Mucosa of descending colon (tissue), 3 donors: ENCODE data around the gene GHR. TPM values are rescaled to one million over a fixed set of nuclear protein-coding genes. Genes with fewer than 3 reads are reported as not detected.

ENCODE experiments used
- ATAC-seq: fragments of 200-7000 bp; cut with Tn5 transposase; one replicate; pipeline ENCODE4 v1.9.1; 2020; ENCODE audit warnings: mild to moderate bottlenecking, moderate library complexity
- DNase-seq, 3 donors: peaks; one replicate each; pipeline ENCODE4 v3.0.0-alpha.2; 2020
- H3K36me3 ChIP-seq: fragments of 200-600 bp; one replicate; pipeline ENCODE4 v1.8.0; 2021; ENCODE audit warnings: low read depth, mild to moderate bottlenecking
- H3K4me1 ChIP-seq: fragments of 200-600 bp; one replicate; pipeline ENCODE4 v1.8.0; 2021; ENCODE audit warnings: low read depth, mild to moderate bottlenecking
- H3K4me3 ChIP-seq: fragments of 200-600 bp; one replicate; pipeline ENCODE4 v1.8.0; 2021; ENCODE audit warnings: mild to moderate bottlenecking
- H3K9me3 ChIP-seq: fragments of 200-600 bp; one replicate; pipeline ENCODE4 v1.8.0; 2021; ENCODE audit warnings: mild to moderate bottlenecking
- intact Hi-C, 2 donors: fragments of 100-400 bp; cut with DNase I in 1 of 2; cut with micrococcal nuclease in 1 of 2; formaldehyde crosslinking; loops; one replicate each; pipeline versions ENCODE4 v1.11.0 to v1.11.1; 2022; cut with DNase I, micrococcal nuclease
- total RNA-seq, 3 donors: library from RNA; stranded (reverse); fragmentation: NEBNext Ultra II Directional in 2 of 3; extraction: Animal tissue kit (Norgen Biotek cat#: 25700) in 2 of 3; gene quantifications; one replicate each; pipeline versions ENCODE4 v1.2.1 to v1.2.4, GENCODE V29; 2021 to 2023
- TF ChIP-seq, protein P1 (sequence below): fragments of 200-600 bp; IDR thresholded peaks from one replicate; pipeline ENCODE4 v1.8.0; 2022; ENCODE audit warnings: antibody characterized with exemption, mild to moderate bottlenecking
- donor health status: DM: no; HTN: no; CAD: no; lungs with moderate emphysema.
- donor health status: DM: no; HTN: no; CAD: no.
- donor health status: DM: no; HTN: yes; CAD: no.

The GHR gene
- total RNA-seq, 3 donors from 2014 or later: 8.7 to 10.3 (median 9.8) TPM

- ATAC-seq: no peak
Measured at GRCh38 chr5:42648036-42648435, 224.8 kb downstream of the GHR start.

GRCh38 chr5:42648915-42649314 lies 225.7 kb downstream of the GHR start:
- TF ChIP-seq, protein P1, sequence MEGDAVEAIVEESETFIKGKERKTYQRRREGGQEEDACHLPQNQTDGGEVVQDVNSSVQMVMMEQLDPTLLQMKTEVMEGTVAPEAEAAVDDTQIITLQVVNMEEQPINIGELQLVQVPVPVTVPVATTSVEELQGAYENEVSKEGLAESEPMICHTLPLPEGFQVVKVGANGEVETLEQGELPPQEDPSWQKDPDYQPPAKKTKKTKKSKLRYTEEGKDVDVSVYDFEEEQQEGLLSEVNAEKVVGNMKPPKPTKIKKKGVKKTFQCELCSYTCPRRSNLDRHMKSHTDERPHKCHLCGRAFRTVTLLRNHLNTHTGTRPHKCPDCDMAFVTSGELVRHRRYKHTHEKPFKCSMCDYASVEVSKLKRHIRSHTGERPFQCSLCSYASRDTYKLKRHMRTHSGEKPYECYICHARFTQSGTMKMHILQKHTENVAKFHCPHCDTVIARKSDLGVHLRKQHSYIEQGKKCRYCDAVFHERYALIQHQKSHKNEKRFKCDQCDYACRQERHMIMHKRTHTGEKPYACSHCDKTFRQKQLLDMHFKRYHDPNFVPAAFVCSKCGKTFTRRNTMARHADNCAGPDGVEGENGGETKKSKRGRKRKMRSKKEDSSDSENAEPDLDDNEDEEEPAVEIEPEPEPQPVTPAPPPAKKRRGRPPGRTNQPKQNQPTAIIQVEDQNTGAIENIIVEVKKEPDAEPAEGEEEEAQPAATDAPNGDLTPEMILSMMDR: no peak
- Histone ChIP-seq H3K9me3 (no peaks in the 10 kb centered on the region), H3K4me3 (no peak overlapping the region), H3K36me3 (no peaks in the 10 kb centered on the region), H3K4me1 (no peaks in the 10 kb centered on the region)
- ATAC-seq (no peak), DNase-seq (no peak)
- intact Hi-C loops: no loop called here

More at GRCh38 chr5:42648036-42648435, 224.8 kb downstream of the GHR start:
- Histone ChIP-seq H3K9me3 (no peaks in the 10 kb centered on the region), H3K4me1 (no peaks in the 10 kb centered on the region), H3K36me3 (no peaks in the 10 kb centered on the region), H3K4me3 (no peak overlapping the region)
- no peak for DNase-seq
- TF ChIP-seq, protein P1: no peak
- intact Hi-C loops: no loop called here

DNA sequence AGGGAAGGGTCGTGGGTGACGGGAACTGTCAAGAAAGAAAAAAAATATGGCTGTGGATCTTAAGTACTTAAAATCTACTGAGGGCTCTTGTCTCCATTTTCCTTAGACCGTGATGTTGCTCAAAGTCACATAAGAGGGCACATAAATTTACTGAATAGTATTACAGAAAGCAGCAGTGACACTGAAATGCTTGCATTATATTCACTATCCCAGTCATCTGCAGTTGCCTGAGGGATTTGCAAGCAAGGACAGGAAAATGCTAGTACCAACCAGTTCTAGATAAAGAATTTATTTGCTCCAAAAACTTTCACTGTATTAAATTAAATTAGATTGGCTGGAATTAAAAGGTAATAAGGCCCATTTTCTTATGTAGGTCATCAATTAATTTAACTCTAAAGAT lies 226.8 kb downstream of the GHR start:
- DNase-seq (no peak), ATAC-seq (no peak)
- TF ChIP-seq, protein P1: no peak

GRCh38 chr5:42653705-42654104 lies 230.5 kb downstream of the GHR start:
- intact Hi-C loops: no loop called here
- no peak for ATAC-seq

More for the DNA sequence above, 226.8 kb downstream of the GHR start:
- Histone ChIP-seq H3K4me1 (no peaks in the 10 kb centered on the region), H3K9me3 (no peaks in the 10 kb centered on the region), H3K36me3 (no peaks in the 10 kb centered on the region), H3K4me3 (no peak overlapping the region)
- intact Hi-C loops: no loop called here

DNA sequence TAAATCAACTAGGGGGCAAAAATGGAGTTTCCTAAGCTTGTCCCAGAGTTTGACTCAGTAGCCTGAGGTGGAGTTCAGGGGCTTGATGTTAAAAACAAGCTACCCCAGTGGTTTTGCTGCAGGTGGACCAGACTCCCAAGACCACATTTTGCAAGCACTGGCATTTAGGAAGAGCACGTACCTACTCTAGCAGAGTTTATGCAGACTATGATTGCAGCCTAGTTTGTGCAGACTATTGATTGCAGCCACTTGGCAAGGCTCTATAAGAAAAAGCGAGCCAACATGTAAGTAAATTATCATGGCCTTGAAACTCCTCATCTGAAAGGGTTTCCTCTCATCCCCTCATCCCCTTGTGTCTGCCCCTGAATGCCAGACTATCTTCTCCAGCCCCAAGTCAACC lies 231.4 kb downstream of the GHR start:
- Histone ChIP-seq H3K36me3 (no peaks in the 10 kb centered on the region), H3K4me3 (no peak overlapping the region), H3K9me3 (no peaks in the 10 kb centered on the region), H3K4me1 (no peaks in the 10 kb centered on the region)
- DNase-seq (no peak), ATAC-seq (no peak)
- intact Hi-C loops: no loop called here
- TF ChIP-seq, protein P1: no peak

More at GRCh38 chr5:42653705-42654104, 230.5 kb downstream of the GHR start:
- DNase-seq: no peak
- Histone ChIP-seq H3K4me1 (no peaks in the 10 kb centered on the region), H3K4me3 (no peak overlapping the region), H3K36me3 (no peaks in the 10 kb centered on the region), H3K9me3 (no peaks in the 10 kb centered on the region)
- TF ChIP-seq, protein P1: no peak
